ENCODE measurements around the gene TRPC6.

DNA sequence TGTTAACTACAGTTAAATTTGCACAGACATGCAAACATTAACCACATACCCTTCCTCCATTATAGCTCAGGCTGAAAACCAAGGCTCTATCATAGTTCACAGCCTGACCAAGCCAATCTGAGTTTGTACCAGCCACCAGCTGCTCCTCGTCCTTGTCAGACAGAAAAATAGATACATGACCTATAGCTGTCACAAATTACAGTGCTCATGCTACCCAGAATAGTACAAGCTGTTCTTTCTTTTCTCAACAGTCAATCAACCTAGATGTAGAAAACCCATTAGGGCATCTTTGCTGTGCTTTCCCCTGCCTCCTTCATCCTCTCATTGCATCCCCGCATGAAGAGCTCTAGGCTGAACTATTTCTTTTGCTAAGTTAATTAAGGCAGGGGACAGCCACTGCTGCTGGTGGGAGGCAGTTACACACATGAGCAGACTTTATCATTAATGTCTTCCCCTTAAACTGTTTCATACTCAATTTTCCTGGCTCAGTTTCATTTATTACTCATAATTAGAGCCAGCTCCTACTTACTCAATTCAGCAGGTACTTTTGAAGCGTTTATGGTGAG lies 148.3 kb downstream of the TRPC6 start:
- TF ChIP-seq, protein P1, sequence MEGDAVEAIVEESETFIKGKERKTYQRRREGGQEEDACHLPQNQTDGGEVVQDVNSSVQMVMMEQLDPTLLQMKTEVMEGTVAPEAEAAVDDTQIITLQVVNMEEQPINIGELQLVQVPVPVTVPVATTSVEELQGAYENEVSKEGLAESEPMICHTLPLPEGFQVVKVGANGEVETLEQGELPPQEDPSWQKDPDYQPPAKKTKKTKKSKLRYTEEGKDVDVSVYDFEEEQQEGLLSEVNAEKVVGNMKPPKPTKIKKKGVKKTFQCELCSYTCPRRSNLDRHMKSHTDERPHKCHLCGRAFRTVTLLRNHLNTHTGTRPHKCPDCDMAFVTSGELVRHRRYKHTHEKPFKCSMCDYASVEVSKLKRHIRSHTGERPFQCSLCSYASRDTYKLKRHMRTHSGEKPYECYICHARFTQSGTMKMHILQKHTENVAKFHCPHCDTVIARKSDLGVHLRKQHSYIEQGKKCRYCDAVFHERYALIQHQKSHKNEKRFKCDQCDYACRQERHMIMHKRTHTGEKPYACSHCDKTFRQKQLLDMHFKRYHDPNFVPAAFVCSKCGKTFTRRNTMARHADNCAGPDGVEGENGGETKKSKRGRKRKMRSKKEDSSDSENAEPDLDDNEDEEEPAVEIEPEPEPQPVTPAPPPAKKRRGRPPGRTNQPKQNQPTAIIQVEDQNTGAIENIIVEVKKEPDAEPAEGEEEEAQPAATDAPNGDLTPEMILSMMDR (IDR thresholded peaks at IDR 0.05): no peak
- TF ChIP-seq TP53 (CRISPR knock-in tag; IDR thresholded peaks at IDR 0.05) (no peak), ATF1 (CRISPR knock-in tag; IDR thresholded peaks at IDR 0.05) (no peak), CREB1 (CRISPR knock-in tag; IDR thresholded peaks at IDR 0.05) (no peak), ZNF232 (CRISPR knock-in tag; IDR thresholded peaks at IDR 0.05) (no peak)
- TF ChIP-seq, protein P2, sequence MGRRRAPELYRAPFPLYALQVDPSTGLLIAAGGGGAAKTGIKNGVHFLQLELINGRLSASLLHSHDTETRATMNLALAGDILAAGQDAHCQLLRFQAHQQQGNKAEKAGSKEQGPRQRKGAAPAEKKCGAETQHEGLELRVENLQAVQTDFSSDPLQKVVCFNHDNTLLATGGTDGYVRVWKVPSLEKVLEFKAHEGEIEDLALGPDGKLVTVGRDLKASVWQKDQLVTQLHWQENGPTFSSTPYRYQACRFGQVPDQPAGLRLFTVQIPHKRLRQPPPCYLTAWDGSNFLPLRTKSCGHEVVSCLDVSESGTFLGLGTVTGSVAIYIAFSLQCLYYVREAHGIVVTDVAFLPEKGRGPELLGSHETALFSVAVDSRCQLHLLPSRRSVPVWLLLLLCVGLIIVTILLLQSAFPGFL (CRISPR knock-in tag; IDR thresholded peaks at IDR 0.05; ENCODE audit: borderline replicate concordance): no peak
- TF ChIP-seq, protein P3, sequence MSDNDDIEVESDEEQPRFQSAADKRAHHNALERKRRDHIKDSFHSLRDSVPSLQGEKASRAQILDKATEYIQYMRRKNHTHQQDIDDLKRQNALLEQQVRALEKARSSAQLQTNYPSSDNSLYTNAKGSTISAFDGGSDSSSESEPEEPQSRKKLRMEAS (CRISPR knock-in tag; IDR thresholded peaks at IDR 0.05): no peak
- TF ChIP-seq, protein P4, sequence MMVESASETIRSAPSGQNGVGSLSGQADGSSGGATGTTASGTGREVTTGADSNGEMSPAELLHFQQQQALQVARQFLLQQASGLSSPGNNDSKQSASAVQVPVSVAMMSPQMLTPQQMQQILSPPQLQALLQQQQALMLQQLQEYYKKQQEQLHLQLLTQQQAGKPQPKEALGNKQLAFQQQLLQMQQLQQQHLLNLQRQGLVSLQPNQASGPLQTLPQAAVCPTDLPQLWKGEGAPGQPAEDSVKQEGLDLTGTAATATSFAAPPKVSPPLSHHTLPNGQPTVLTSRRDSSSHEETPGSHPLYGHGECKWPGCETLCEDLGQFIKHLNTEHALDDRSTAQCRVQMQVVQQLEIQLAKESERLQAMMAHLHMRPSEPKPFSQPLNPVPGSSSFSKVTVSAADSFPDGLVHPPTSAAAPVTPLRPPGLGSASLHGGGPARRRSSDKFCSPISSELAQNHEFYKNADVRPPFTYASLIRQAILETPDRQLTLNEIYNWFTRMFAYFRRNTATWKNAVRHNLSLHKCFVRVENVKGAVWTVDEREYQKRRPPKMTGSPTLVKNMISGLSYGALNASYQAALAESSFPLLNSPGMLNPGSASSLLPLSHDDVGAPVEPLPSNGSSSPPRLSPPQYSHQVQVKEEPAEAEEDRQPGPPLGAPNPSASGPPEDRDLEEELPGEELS (CRISPR knock-in tag; IDR thresholded peaks at IDR 0.05): no peak
- TF ChIP-seq, protein P5, sequence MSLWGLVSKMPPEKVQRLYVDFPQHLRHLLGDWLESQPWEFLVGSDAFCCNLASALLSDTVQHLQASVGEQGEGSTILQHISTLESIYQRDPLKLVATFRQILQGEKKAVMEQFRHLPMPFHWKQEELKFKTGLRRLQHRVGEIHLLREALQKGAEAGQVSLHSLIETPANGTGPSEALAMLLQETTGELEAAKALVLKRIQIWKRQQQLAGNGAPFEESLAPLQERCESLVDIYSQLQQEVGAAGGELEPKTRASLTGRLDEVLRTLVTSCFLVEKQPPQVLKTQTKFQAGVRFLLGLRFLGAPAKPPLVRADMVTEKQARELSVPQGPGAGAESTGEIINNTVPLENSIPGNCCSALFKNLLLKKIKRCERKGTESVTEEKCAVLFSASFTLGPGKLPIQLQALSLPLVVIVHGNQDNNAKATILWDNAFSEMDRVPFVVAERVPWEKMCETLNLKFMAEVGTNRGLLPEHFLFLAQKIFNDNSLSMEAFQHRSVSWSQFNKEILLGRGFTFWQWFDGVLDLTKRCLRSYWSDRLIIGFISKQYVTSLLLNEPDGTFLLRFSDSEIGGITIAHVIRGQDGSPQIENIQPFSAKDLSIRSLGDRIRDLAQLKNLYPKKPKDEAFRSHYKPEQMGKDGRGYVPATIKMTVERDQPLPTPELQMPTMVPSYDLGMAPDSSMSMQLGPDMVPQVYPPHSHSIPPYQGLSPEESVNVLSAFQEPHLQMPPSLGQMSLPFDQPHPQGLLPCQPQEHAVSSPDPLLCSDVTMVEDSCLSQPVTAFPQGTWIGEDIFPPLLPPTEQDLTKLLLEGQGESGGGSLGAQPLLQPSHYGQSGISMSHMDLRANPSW (CRISPR knock-in tag; conservative IDR thresholded peaks at IDR 0.05; ENCODE audit: low read depth): no peak

All from WTC11 (cell line).